B cell (primary cell): ENCODE measurements around the gene IMMP2L. TPM values are rescaled to one million over a fixed set of nuclear protein-coding genes. Genes with fewer than 3 reads are reported as not detected.

Source experiments
- ATAC-seq: fragments of 200-7000 bp; cut with Tn5 transposase; one replicate; pipeline ENCODE4 v1.10.0; 2021; ENCODE audit warnings: low read depth, mild to moderate bottlenecking, moderate number of reproducible peaks, moderate library complexity
- CTCF ChIA-PET: fragments of 350-600 bp; sonication (Branson Sonifier 250); formaldehyde crosslinking; loops from one replicate; lab custom pipeline; 2021; ENCODE audit warnings: antibody characterized with exemption, inconsistent platforms; lab: Charles Lee
- POLR2A ChIA-PET: fragments of 350-600 bp; sonication (Branson Sonifier 250); formaldehyde crosslinking; loops from one replicate; lab custom pipeline; 2021; ENCODE audit warnings: antibody characterized with exemption; lab: Charles Lee
- DNase-seq: peaks from one replicate; pipeline ENCODE4 v3.0.0; 2013
- H2AFZ ChIP-seq: 2 replicates; pipeline ENCODE4 v1.6.1; 2012; ENCODE audit warnings: mild to moderate bottlenecking, low read depth, low read length; ENCODE audit not compliant: insufficient read depth, poor library complexity, severe bottlenecking
- H3K27ac ChIP-seq, 2 donors: 1 replicate in 1 of 2; 2 replicates in 1 of 2; pipeline ENCODE4 v1.5.1; 2012 to 2013; ENCODE audit warnings: low read length in 2 of 2, mild to moderate bottlenecking in 2 of 2, moderate library complexity in 1 of 2
- H3K27me3 ChIP-seq, 4 experiments: fragments of 200-600 bp in 1 of 4; sonication (generic) in 1 of 4; replicated peaks in 1 of 4; 1 replicate in 2 of 4; 2 replicates in 2 of 4; pipeline versions ENCODE4 v1.6.1 to v1.7.0; 2013 to 2016; ENCODE audit warnings: low read length in 3 of 4, mild to moderate bottlenecking in 2 of 4, mixed read lengths in 1 of 4, moderate library complexity in 1 of 4; ENCODE audit not compliant: insufficient read depth in 4 of 4, control insufficient read depth in 3 of 4; ENCODE audit errors: control extremely low read depth in 1 of 4
- H3K36me3 ChIP-seq, 2 experiments: replicated peaks in 1 of 2; 1 replicate in 1 of 2; 2 replicates in 1 of 2; pipeline versions ENCODE4 v1.6.1 to v1.7.1; 2013; ENCODE audit warnings: low read length in 1 of 2; ENCODE audit not compliant: insufficient read depth in 2 of 2, control insufficient read depth in 1 of 2; ENCODE audit errors: control extremely low read depth in 1 of 2, extremely low read depth in 1 of 2
- H3K4me1 ChIP-seq, 2 donors: fragments of 200-600 bp in 1 of 2; sonication (generic) in 1 of 2; 1 replicate in 1 of 2; 2 replicates in 1 of 2; pipeline versions ENCODE4 v1.5.1 to v1.6.1; 2013 to 2017; ENCODE audit warnings: low read length in 2 of 2; ENCODE audit not compliant: control insufficient read depth in 2 of 2, insufficient read depth in 2 of 2
- H3K4me2 ChIP-seq: replicated peaks from 2 replicates; pipeline ENCODE3; 2012; ENCODE audit warnings: mild to moderate bottlenecking, low read depth, low read length; ENCODE audit not compliant: poor library complexity, severe bottlenecking
- H3K4me3 ChIP-seq, 5 experiments: fragments of 200-600 bp in 1 of 5; sonication (generic) in 1 of 5; 1 replicate in 3 of 5; 2 replicates in 2 of 5; pipeline versions ENCODE4 v1.5.1 to v1.7.0; 2011 to 2016; ENCODE audit warnings: low read length in 4 of 5, mild to moderate bottlenecking in 4 of 5, low read depth in 2 of 5, control low read depth in 1 of 5, moderate library complexity in 1 of 5; ENCODE audit not compliant: insufficient read depth in 1 of 5; ENCODE audit errors: control extremely low read depth in 1 of 5, extremely low read depth in 1 of 5
- H3K79me2 ChIP-seq: fragments of 200-600 bp; sonication (generic); one replicate; pipeline ENCODE4 v1.6.0; 2016; ENCODE audit warnings: low read length; ENCODE audit not compliant: control insufficient read depth, insufficient read depth
- H3K9ac ChIP-seq: fragments of 200-600 bp; sonication (generic); 2 replicates; pipeline ENCODE4 v1.6.1; 2017; ENCODE audit warnings: mild to moderate bottlenecking, low read length, moderate library complexity
- H3K9me3 ChIP-seq, 3 donors: one replicate each; pipeline versions ENCODE4 v1.6.1 to v1.7.1; 2013; ENCODE audit warnings: low read length in 2 of 3; ENCODE audit not compliant: control insufficient read depth in 2 of 3, insufficient read depth in 1 of 3; ENCODE audit errors: control extremely low read depth in 1 of 3
- H4K20me1 ChIP-seq: 2 replicates; pipeline ENCODE4 v1.6.0; 2012; ENCODE audit warnings: mild to moderate bottlenecking, low read length; ENCODE audit not compliant: insufficient read depth, control insufficient read depth, poor library complexity, severe bottlenecking
- H3K27ac Mint-ChIP-seq: one replicate; pipeline ENCODE4 v1.8.0; 2021; ENCODE audit warnings: mixed read lengths
- H3K27me3 Mint-ChIP-seq: one replicate; pipeline ENCODE4 v1.8.0; 2021; ENCODE audit warnings: mixed read lengths
- H3K4me1 Mint-ChIP-seq: one replicate; pipeline ENCODE4 v1.8.0; 2021; ENCODE audit warnings: mixed read lengths
- H3K4me3 Mint-ChIP-seq: one replicate; pipeline ENCODE4 v1.8.0; 2021; ENCODE audit warnings: mixed read lengths
- H3K9me3 Mint-ChIP-seq: one replicate; pipeline ENCODE4 v1.8.0; 2022; ENCODE audit warnings: mixed read lengths; ENCODE audit not compliant: insufficient read depth
- EZH2 ChIP-seq: IDR thresholded peaks from 2 replicates; pipeline ENCODE4 v1.6.1; 2012; ENCODE audit warnings: borderline replicate concordance, low read depth, mild to moderate bottlenecking, moderate library complexity, low read length; ENCODE audit not compliant: insufficient read depth, poor library complexity, severe bottlenecking
- WGBS: methylation state at CpG from one replicate; pipeline ENCODE4 v1.1.5; 2013; ENCODE audit warnings: missing lambda C conversion rate; ENCODE audit not compliant: insufficient coverage; 5-methylcytosine and 5-hydroxymethylcytosine counted together
- intact Hi-C: fragments of 100-400 bp; cut with micrococcal nuclease; formaldehyde crosslinking; loops from one replicate; pipeline ENCODE4 v1.10.0; 2022
- polyA plus RNA-seq: library from polyadenylated mRNA; depleted of rRNA; stranded (reverse); fragments of >200 nt; gene quantifications from 2 replicates; pipeline ENCODE4 v1.2.3, GENCODE V29; 2012
- total RNA-seq, 2 donors: library from RNA; stranded (reverse); fragments of 120-200 nt in 1 of 2; gene quantifications; 1 replicate in 1 of 2; 2 replicates in 1 of 2; pipeline versions ENCODE4 v1.2.3 to v1.2.4, GENCODE V29; 2013 to 2022
- TF ChIP-seq, protein P1 (sequence below): fragments of 200-600 bp; IDR thresholded peaks from one replicate; pipeline ENCODE4 v1.8.0; 2022; ENCODE audit warnings: antibody characterized with exemption, mild to moderate bottlenecking

Gene IMMP2L
- total and polyA plus RNA-seq, 2 donors (not counting 1 experiment from before 2014, with no cell fraction given): 3.8 to 34.2 TPM

DNA sequence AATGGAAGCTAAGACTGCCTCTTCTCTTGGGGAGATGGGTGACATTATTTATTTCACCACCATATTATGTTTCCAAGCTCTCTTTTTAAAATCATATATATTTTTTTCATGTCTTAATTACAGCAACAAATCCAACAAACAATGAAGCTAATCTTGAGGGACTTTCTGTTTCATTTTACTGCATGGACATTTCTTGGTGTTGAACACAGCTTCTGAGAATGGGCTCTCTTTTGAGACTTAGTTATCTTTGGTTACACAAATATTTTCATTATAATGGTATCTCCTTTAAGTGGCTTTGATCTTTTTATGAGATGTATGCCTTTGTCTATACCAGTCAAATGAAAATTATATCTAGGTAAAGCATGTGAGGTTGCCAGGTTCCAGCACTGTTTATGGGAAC lies 681.3 kb downstream of the IMMP2L start:
- ATAC-seq: no peak
- CTCF ChIA-PET: no interaction called here
- TF ChIP-seq, protein P1, sequence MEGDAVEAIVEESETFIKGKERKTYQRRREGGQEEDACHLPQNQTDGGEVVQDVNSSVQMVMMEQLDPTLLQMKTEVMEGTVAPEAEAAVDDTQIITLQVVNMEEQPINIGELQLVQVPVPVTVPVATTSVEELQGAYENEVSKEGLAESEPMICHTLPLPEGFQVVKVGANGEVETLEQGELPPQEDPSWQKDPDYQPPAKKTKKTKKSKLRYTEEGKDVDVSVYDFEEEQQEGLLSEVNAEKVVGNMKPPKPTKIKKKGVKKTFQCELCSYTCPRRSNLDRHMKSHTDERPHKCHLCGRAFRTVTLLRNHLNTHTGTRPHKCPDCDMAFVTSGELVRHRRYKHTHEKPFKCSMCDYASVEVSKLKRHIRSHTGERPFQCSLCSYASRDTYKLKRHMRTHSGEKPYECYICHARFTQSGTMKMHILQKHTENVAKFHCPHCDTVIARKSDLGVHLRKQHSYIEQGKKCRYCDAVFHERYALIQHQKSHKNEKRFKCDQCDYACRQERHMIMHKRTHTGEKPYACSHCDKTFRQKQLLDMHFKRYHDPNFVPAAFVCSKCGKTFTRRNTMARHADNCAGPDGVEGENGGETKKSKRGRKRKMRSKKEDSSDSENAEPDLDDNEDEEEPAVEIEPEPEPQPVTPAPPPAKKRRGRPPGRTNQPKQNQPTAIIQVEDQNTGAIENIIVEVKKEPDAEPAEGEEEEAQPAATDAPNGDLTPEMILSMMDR: no peak
- TF ChIP-seq EZH2: no peak
- Mint-ChIP-seq H3K4me1 (no peaks in the 10 kb centered on the region), H3K4me3 (no peak overlapping the region), H3K9me3 (no peaks in the 10 kb centered on the region), H3K27ac (no peak overlapping the region), H3K27me3 (no peaks in the 10 kb centered on the region)
- Histone ChIP-seq H3K36me3 (no peaks in the 10 kb centered on the region), H2AFZ (no peak overlapping the region), H3K4me3 (no peak overlapping the region), H3K9ac (no peak overlapping the region), H3K27ac (no peak overlapping the region), H3K79me2 (no peaks in the 10 kb centered on the region), H3K27me3 (no peaks in the 10 kb centered on the region), H3K9me3 (no peaks in the 10 kb centered on the region), H3K4me1 (no peaks in the 10 kb centered on the region), H3K4me2 (no peak overlapping the region), H4K20me1 (no peaks in the 10 kb centered on the region)
- POLR2A ChIA-PET: no interaction called here
- no peak for DNase-seq
- intact Hi-C loops: no loop called here

DNA sequence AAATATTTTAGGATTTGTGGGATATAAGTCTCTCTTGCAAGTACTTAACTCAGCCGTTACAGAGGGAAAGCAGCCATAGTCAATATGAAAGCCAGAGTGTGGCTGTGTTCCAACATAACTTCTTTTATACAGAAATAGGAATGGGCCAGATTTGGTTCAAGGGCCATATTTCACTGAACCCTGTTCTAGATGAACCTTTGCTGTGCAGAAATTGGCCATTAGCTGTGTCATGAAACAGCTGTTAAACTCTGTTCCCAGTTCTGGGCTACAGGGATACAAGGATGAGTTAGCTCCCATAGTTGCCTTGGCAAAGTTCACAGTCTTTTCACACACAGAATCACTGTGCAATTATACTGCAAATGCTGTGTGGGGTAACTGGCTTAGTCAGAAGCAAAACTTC lies 685.3 kb downstream of the IMMP2L start:
- no peaks in the 10 kb centered on the region for H3K79me2 ChIP-seq
- no peak overlapping the region for H3K9ac ChIP-seq
- intact Hi-C loops: no loop called here
- WGBS: 100% methylated on average over 1 of the region's 1 CpG
- no peaks in the 10 kb centered on the region for H3K9me3 Mint-ChIP-seq
- no peaks in the 10 kb centered on the region for H3K9me3 ChIP-seq
- no peak overlapping the region for H3K4me3 Mint-ChIP-seq
- H3K27ac ChIP-seq: no peak overlapping the region
- no peaks in the 10 kb centered on the region for H3K4me1 Mint-ChIP-seq
- TF ChIP-seq, protein P1: no peak
- no peak for TF ChIP-seq EZH2
- no peak overlapping the region for H3K27ac Mint-ChIP-seq
- H3K4me3 ChIP-seq: no peak overlapping the region
- ChIA-PET CTCF (no interaction called here), POLR2A (no interaction called here)
- ATAC-seq: no peak
- H3K27me3 Mint-ChIP-seq: no peaks in the 10 kb centered on the region
- no peak overlapping the region for H3K4me2 ChIP-seq
- H3K36me3 ChIP-seq: no peaks in the 10 kb centered on the region
- H3K27me3 ChIP-seq: no peaks in the 10 kb centered on the region
- no peak overlapping the region for H2AFZ ChIP-seq
- H4K20me1 ChIP-seq: no peaks in the 10 kb centered on the region
- H3K4me1 ChIP-seq: no peaks in the 10 kb centered on the region
- DNase-seq: no peak
